Activated naive CD4-positive, alpha-beta T cell treated with anti-CD3 and anti-CD28 coated beads for 36 hours (primary cell): ENCODE data around the gene TMEM38A. TPM values are rescaled to one million over a fixed set of nuclear protein-coding genes. Genes with fewer than 3 reads are reported as not detected.
"Not testable (repeated sequence)": the region's sequence is repeated elsewhere in the genome, so short reads cannot be mapped to it uniquely, and the experiment has no call there.

Experiments used
- CTCF ChIA-PET: fragments of 350-600 bp; sonication (Branson Sonifier 250); formaldehyde crosslinking; loops from one replicate; lab custom pipeline; 2021; ENCODE audit warnings: antibody characterized with exemption; lab: Charles Lee
- DNase-seq: peaks from one replicate; pipeline ENCODE4 v3.0.0-alpha.2; 2020
- H3K27ac Mint-ChIP-seq: one replicate; pipeline ENCODE4 v1.8.0; 2021; ENCODE audit warnings: mild to moderate bottlenecking, mixed read lengths
- H3K27me3 Mint-ChIP-seq: one replicate; pipeline ENCODE4 v1.8.0; 2021; ENCODE audit warnings: low read depth, mixed read lengths
- H3K36me3 Mint-ChIP-seq: one replicate; pipeline ENCODE4 v1.8.0; 2021; ENCODE audit warnings: low read depth, mixed read lengths
- H3K4me1 Mint-ChIP-seq: one replicate; pipeline ENCODE4 v1.8.0; 2021; ENCODE audit warnings: low read depth, mixed read lengths
- H3K4me3 Mint-ChIP-seq: one replicate; pipeline ENCODE4 v1.8.0; 2021; ENCODE audit warnings: mild to moderate bottlenecking, moderate library complexity, mixed read lengths
- H3K9me3 Mint-ChIP-seq: one replicate; pipeline ENCODE4 v1.8.0; 2021; ENCODE audit warnings: mixed read lengths
- intact Hi-C: fragments of 100-400 bp; cut with micrococcal nuclease; formaldehyde crosslinking; loops from one replicate; pipeline ENCODE4 v1.15.1; 2023
- total RNA-seq, 2 experiments: library from RNA; stranded (reverse); gene quantifications; one replicate each; pipeline ENCODE4 v1.2.3, GENCODE V29; 2021

The TMEM38A gene
- total RNA-seq, 2 experiments from 2014 or later, result 0.49 to 0.83 TPM

GRCh38 chr19:16688084-16688483 lies 27.1 kb downstream of the TMEM38A start:
- intact Hi-C loops, result no loop called here
- Mint-ChIP-seq H3K4me1 (no peaks in the 10 kb centered on the region), H3K36me3 (no peaks in the 10 kb centered on the region), H3K27ac (no peak overlapping the region), H3K4me3 (no peak overlapping the region), H3K9me3 (peaks cover 3% of the 10 kb centered on the region), H3K27me3 (no peaks in the 10 kb centered on the region)
- no peak for DNase-seq
- CTCF ChIA-PET, result interaction anchor here (0.6 kb wide), 2 partner anchors 16 to 207 kb away, joined by 3 read pairs; no protein-coding TSS in a partner anchor

GRCh38 chr19:16698914-16699313 lies 38.0 kb downstream of the TMEM38A start:
- intact Hi-C loops, result no loop called here
- Mint-ChIP-seq H3K4me3 (no peak overlapping the region), H3K27ac (no peak overlapping the region), H3K9me3 (no peaks in the 10 kb centered on the region), H3K27me3 (peaks cover 3% of the 10 kb centered on the region), H3K36me3 (no peaks in the 10 kb centered on the region), H3K4me1 (no peaks in the 10 kb centered on the region)
- CTCF ChIA-PET, result no interaction called here
- DNase-seq, result no peak

GRCh38 chr19:16702123-16702522 lies 41.2 kb downstream of the TMEM38A start:
- intact Hi-C loops, result no loop called here
- Mint-ChIP-seq H3K4me1 (no peaks in the 10 kb centered on the region), H3K27ac (no peak overlapping the region), H3K27me3 (peaks cover 3% of the 10 kb centered on the region), H3K4me3 (no peak overlapping the region), H3K36me3 (no peaks in the 10 kb centered on the region), H3K9me3 (no peaks in the 10 kb centered on the region)
- CTCF ChIA-PET, result no interaction called here
- DNase-seq, result no peak

GRCh38 chr19:16703677-16704076 lies 42.7 kb downstream of the TMEM38A start:
- Mint-ChIP-seq H3K27me3 (peaks cover 3% of the 10 kb centered on the region), H3K4me1 (no peaks in the 10 kb centered on the region), H3K9me3 (no peaks in the 10 kb centered on the region), H3K27ac (no peak overlapping the region), H3K36me3 (no peaks in the 10 kb centered on the region), H3K4me3 (no peak overlapping the region)
- intact Hi-C loops, result no loop called here
- no peak for DNase-seq
- CTCF ChIA-PET, result interaction anchor here (0.6 to 1.0 kb wide), 2 partner anchors 11 to 64 kb away, joined by 3 to 4 read pairs; no protein-coding TSS in a partner anchor

GRCh38 chr19:16710870-16711269 lies 49.9 kb downstream of the TMEM38A start:
- H3K27ac Mint-ChIP-seq, H3K36me3 Mint-ChIP-seq, H3K4me1 Mint-ChIP-seq, DNase-seq, H3K27me3 Mint-ChIP-seq, H3K9me3 Mint-ChIP-seq, CTCF ChIA-PET, H3K4me3 Mint-ChIP-seq: not testable (repeated sequence)
- intact Hi-C loops, result loop anchor here (10.0 kb wide), 1 partner anchor 574 kb away; the partner anchor contains the start of gene ANKLE1

GRCh38 chr19:16712295-16712694 lies 51.4 kb downstream of the TMEM38A start:
- intact Hi-C loops, result loop anchor here (10.0 kb wide), 1 partner anchor 573 kb away; the partner anchor contains the start of gene ANKLE1
- H3K27me3 Mint-ChIP-seq, H3K4me3 Mint-ChIP-seq, H3K4me1 Mint-ChIP-seq, H3K9me3 Mint-ChIP-seq, DNase-seq, CTCF ChIA-PET, H3K27ac Mint-ChIP-seq, H3K36me3 Mint-ChIP-seq: not testable (repeated sequence)

- H3K27ac Mint-ChIP-seq, result no peak overlapping the region
- H3K4me3 Mint-ChIP-seq, result no peak overlapping the region
- peaks cover 3% of the 10 kb centered on the region for H3K4me1 Mint-ChIP-seq
- intact Hi-C loops, result loop anchor here (10.0 kb wide), 1 partner anchor 570 kb away; the partner anchor contains the start of gene ANKLE1
- peak; percentile 71 for DNase-seq
- H3K27me3 Mint-ChIP-seq, result peaks cover 3% of the 10 kb centered on the region
- no peaks in the 10 kb centered on the region for H3K36me3 Mint-ChIP-seq
- no peaks in the 10 kb centered on the region for H3K9me3 Mint-ChIP-seq
- CTCF ChIA-PET, result interaction anchor here (0.5 to 2.8 kb wide), 13 partner anchors 11 to 554 kb away, joined by 3 to 14 read pairs (median 4); no protein-coding TSS in a partner anchor
These were observed 53.9 kb downstream of the TMEM38A start for GRCh38 chr19:16714702-16715287.

GRCh38 chr19:16715611-16716010 lies 54.7 kb downstream of the TMEM38A start:
- no peak for DNase-seq
- no peaks in the 10 kb centered on the region for H3K9me3 Mint-ChIP-seq
- H3K27ac Mint-ChIP-seq, result no peak overlapping the region
- no peaks in the 10 kb centered on the region for H3K36me3 Mint-ChIP-seq
- H3K4me1 Mint-ChIP-seq, result peaks cover 3% of the 10 kb centered on the region
- peaks cover 3% of the 10 kb centered on the region for H3K27me3 Mint-ChIP-seq
- CTCF ChIA-PET, result interaction anchor here (0.6 to 2.8 kb wide), 5 partner anchors 10 to 1123 kb away, joined by 3 to 14 read pairs (median 3); no protein-coding TSS in a partner anchor
- no peak overlapping the region for H3K4me3 Mint-ChIP-seq
- intact Hi-C loops, result loop anchor here (10.0 kb wide), 1 partner anchor 569 kb away; the partner anchor contains the start of gene ANKLE1

GRCh38 chr19:16721051-16721450 lies 60.1 kb downstream of the TMEM38A start:
- Mint-ChIP-seq H3K27me3 (no peaks in the 10 kb centered on the region), H3K4me1 (no peaks in the 10 kb centered on the region), H3K4me3 (no peak overlapping the region), H3K27ac (no peak overlapping the region), H3K9me3 (no peaks in the 10 kb centered on the region), H3K36me3 (no peaks in the 10 kb centered on the region)
- intact Hi-C loops, result no loop called here
- CTCF ChIA-PET, result interaction anchor here (1.1 to 1.2 kb wide), 2 partner anchors 22 to 304 kb away, joined by 4 to 9 read pairs; no protein-coding TSS in a partner anchor
- no peak for DNase-seq

- CTCF ChIA-PET, result interaction anchor here (0.7 kb wide), 1 partner anchor 213 kb away, joined by 3 read pairs; no protein-coding TSS in a partner anchor
- intact Hi-C loops, result no loop called here
- H3K27ac Mint-ChIP-seq, result no peak overlapping the region
- no peaks in the 10 kb centered on the region for H3K4me1 Mint-ChIP-seq
- H3K27me3 Mint-ChIP-seq, result no peaks in the 10 kb centered on the region
- no peak for DNase-seq
- H3K9me3 Mint-ChIP-seq, result no peaks in the 10 kb centered on the region
- H3K4me3 Mint-ChIP-seq, result no peak overlapping the region
- no peaks in the 10 kb centered on the region for H3K36me3 Mint-ChIP-seq
These were observed 61.7 kb downstream of the TMEM38A start for GRCh38 chr19:16722591-16722990.

GRCh38 chr19:16726916-16727315 lies 66.0 kb downstream of the TMEM38A start:
- H3K27ac Mint-ChIP-seq, result no peak overlapping the region
- intact Hi-C loops, result no loop called here
- H3K4me1 Mint-ChIP-seq, result no peaks in the 10 kb centered on the region
- CTCF ChIA-PET, result interaction anchor here (2.4 kb wide), 1 partner anchor 11 kb away, joined by 14 read pairs; no protein-coding TSS in a partner anchor
- DNase-seq, result no peak
- no peaks in the 10 kb centered on the region for H3K36me3 Mint-ChIP-seq
- H3K4me3 Mint-ChIP-seq, result no peak overlapping the region
- no peaks in the 10 kb centered on the region for H3K27me3 Mint-ChIP-seq
- no peaks in the 10 kb centered on the region for H3K9me3 Mint-ChIP-seq

GRCh38 chr19:16735650-16736266 lies 74.8 kb downstream of the TMEM38A start:
- H3K9me3 Mint-ChIP-seq, intact Hi-C loops, H3K36me3 Mint-ChIP-seq, H3K27ac Mint-ChIP-seq, H3K4me3 Mint-ChIP-seq, DNase-seq, H3K27me3 Mint-ChIP-seq, H3K4me1 Mint-ChIP-seq: not testable (repeated sequence)
- CTCF ChIA-PET, result interaction anchor here (1.1 to 2.0 kb wide), 2 partner anchors 21 kb away, joined by 4 read pairs; no protein-coding TSS in a partner anchor
